Measurements from ENCODE around the gene IPO11. TPM values are rescaled to one million over a fixed set of nuclear protein-coding genes. Genes with fewer than 3 reads are reported as not detected.
"Not testable (repeated sequence)": the region's sequence is repeated elsewhere in the genome, so short reads cannot be mapped to it uniquely, and the experiment has no call there.

Gene IPO11
- total RNA-seq, 4 donors from 2014 or later = 20.4 to 44.6 (median 34.1) TPM

GRCh38 chr5:62506659-62507460 lies 94.3 kb downstream of the IPO11 start:
- TF ChIP-seq EP300 (IDR thresholded peaks at IDR 0.05) (no peak), CTCF (IDR thresholded peaks at IDR 0.05) (no peak), POLR2A (IDR thresholded peaks at IDR 0.05) (no peak)
- H3K9me3 ChIP-seq = no peaks in the 10 kb centered on the region
- peaks cover 0 to 43% (median 0%) of the 10 kb centered on the region in 3 donors for H3K36me3 ChIP-seq
- no peaks in the 10 kb centered on the region for H3K27me3 ChIP-seq
- WGBS, 2 donors = 91 to 95% methylated on average over 5 of the region's 5 CpGs
- no peak for DNase-seq (ENCODE audit: low spot score in 2 of 2)
- no peak overlapping the region for H3K4me3 ChIP-seq
- no peaks in the 10 kb centered on the region for H3K4me1 ChIP-seq
- H3K27ac ChIP-seq = no peak overlapping the region

- 99 to 100% methylated on average over 5 of the region's 5 CpGs for WGBS, 2 donors
- H3K4me1 ChIP-seq; H3K27me3 ChIP-seq; H3K27ac ChIP-seq; DNase-seq (ENCODE audit: low spot score in 2 of 2); H3K4me3 ChIP-seq; H3K9me3 ChIP-seq: not testable (repeated sequence)
- peaks cover 0 to 33% (median 0%) of the 10 kb centered on the region in 3 donors for H3K36me3 ChIP-seq
Measured at GRCh38 chr5:62508760-62509159, 96.2 kb downstream of the IPO11 start.

- 53 to 55% methylated on average over 1 of the region's 1 CpG for WGBS, 2 donors
Measured at GRCh38 chr5:62509806-62510205, 97.2 kb downstream of the IPO11 start.

GRCh38 chr5:62513085-62513484 lies 100.5 kb downstream of the IPO11 start:
- H3K4me3 ChIP-seq; H3K27me3 ChIP-seq; H3K4me1 ChIP-seq; DNase-seq (ENCODE audit: low spot score in 2 of 2); H3K9me3 ChIP-seq; H3K27ac ChIP-seq: not testable (repeated sequence)
- H3K36me3 ChIP-seq = peaks cover 0 to 44% (median 0%) of the 10 kb centered on the region in 3 donors
- WGBS, 2 donors = no CpG with 5 or more reads among the region's 28 CpGs

More at GRCh38 chr5:62509806-62510205, 97.2 kb downstream of the IPO11 start:
- TF ChIP-seq CTCF (IDR thresholded peaks at IDR 0.05) (no peak), EP300 (IDR thresholded peaks at IDR 0.05) (no peak), POLR2A (IDR thresholded peaks at IDR 0.05) (no peak)
- Histone ChIP-seq H3K9me3 (no peaks in the 10 kb centered on the region), H3K27ac (no peak overlapping the region), H3K36me3 (peaks cover 0 to 33% (median 0%) of the 10 kb centered on the region in 3 donors), H3K27me3 (no peaks in the 10 kb centered on the region), H3K4me1 (no peaks in the 10 kb centered on the region), H3K4me3 (no peak overlapping the region)
- DNase-seq (ENCODE audit: low spot score in 2 of 2) = no peak

GRCh38 chr5:62514510-62515119 lies 102.1 kb downstream of the IPO11 start:
- TF ChIP-seq POLR2A (IDR thresholded peaks at IDR 0.05) (no peak), CTCF (IDR thresholded peaks at IDR 0.05) (no peak), EP300 (IDR thresholded peaks at IDR 0.05) (no peak)
- Histone ChIP-seq H3K27ac (no peak overlapping the region), H3K4me1 (no peaks in the 10 kb centered on the region), H3K4me3 (no peak overlapping the region), H3K36me3 (peaks cover 0 to 40% (median 0%) of the 10 kb centered on the region in 3 donors), H3K9me3 (no peaks in the 10 kb centered on the region), H3K27me3 (no peaks in the 10 kb centered on the region)
- 72 to 78% methylated on average over 6 of the region's 6 CpGs for WGBS, 2 donors
- no peak for DNase-seq (ENCODE audit: low spot score in 2 of 2)

- not testable (repeated sequence) for DNase-seq (ENCODE audit: low spot score in 2 of 2)
- 98 to 100% methylated on average over 1 of the region's 1 CpG for WGBS, 2 donors
Measured at GRCh38 chr5:62520812-62521211, 108.2 kb downstream of the IPO11 start.

More at GRCh38 chr5:62520812-62521211, 108.2 kb downstream of the IPO11 start:
- H3K27me3 ChIP-seq, H3K27ac ChIP-seq, H3K4me1 ChIP-seq, H3K4me3 ChIP-seq, H3K9me3 ChIP-seq: not testable (repeated sequence)
- H3K36me3 ChIP-seq = peaks cover 0 to 41% (median 0%) of the 10 kb centered on the region in 3 donors
